ENCODE data around the gene MEIS2.

- TF ChIP-seq POLR2A (IDR thresholded peaks at IDR 0.05; ENCODE audit: low read length) = no peak
- no peak for TF ChIP-seq GATA1 (IDR thresholded peaks at IDR 0.05; ENCODE audit: low read depth, low read length)
These were observed 68.1 kb downstream of the MEIS2 start for GRCh38 chr15:37032091-37032775.
